Kidney tubule cell (primary cell): ENCODE results near the gene ABHD14A.
A peak's percentile ranks its signal among the peaks of the same experiment; 100 is the strongest.
"Not testable (repeated sequence)": the region's sequence is repeated elsewhere in the genome, so short reads cannot be mapped to it uniquely, and the experiment has no call there.

Experiments used
- DNase-seq: peaks from one replicate; pipeline ENCODE4 v3.0.0-alpha.2; 2018; ENCODE audit warnings: low spot score

The ABHD14A gene

DNA sequence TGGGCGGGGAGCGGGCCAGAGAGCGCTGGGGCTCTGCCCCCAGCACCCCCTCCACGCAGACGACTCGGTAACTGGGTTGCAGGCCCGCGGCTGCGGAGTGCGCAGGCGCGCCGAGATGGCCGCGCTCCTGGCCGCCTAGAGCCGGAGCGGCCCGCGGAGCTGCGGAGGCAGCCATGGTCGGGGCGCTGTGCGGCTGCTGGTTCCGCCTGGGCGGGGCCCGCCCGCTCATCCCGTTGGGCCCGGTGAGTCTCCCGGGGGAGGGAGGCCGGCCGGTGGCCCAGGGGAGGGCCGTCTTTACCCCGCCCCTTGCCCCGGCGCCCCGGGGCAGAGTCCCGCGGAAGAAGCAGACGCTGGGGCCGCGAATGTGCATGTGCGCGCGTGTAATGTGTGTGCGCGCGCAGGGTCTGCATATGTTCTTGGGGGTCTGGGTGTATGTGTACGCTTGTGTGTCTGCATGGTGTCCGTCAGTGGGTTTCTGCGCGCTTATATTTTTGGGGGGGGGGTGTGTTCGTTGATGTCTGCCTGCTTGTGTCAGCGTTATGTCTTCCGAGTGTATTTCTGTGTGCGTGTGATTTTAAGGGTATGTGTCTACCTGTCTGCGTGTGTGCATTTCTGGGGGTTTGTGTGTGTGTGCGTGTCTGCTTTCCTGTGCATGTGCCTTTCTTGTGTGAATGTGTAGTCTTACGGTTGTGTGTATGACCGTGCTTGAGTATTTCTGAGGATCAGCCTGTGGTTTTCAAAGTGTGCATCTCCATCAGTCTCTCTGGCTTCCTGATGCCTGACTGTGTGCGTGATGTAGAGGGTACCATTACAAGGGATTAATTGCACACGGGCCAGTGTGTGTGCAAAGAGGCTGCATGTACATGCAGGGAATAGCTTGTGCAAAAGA lies at the start of gene ABHD14A:
Gene ABHD14A (plus strand): TSS at position 102 of the 889 bp plus-strand sequence. CDS start 72 bp downstream, at position 174.
- DNase-seq, result peak; percentile 62

DNA sequence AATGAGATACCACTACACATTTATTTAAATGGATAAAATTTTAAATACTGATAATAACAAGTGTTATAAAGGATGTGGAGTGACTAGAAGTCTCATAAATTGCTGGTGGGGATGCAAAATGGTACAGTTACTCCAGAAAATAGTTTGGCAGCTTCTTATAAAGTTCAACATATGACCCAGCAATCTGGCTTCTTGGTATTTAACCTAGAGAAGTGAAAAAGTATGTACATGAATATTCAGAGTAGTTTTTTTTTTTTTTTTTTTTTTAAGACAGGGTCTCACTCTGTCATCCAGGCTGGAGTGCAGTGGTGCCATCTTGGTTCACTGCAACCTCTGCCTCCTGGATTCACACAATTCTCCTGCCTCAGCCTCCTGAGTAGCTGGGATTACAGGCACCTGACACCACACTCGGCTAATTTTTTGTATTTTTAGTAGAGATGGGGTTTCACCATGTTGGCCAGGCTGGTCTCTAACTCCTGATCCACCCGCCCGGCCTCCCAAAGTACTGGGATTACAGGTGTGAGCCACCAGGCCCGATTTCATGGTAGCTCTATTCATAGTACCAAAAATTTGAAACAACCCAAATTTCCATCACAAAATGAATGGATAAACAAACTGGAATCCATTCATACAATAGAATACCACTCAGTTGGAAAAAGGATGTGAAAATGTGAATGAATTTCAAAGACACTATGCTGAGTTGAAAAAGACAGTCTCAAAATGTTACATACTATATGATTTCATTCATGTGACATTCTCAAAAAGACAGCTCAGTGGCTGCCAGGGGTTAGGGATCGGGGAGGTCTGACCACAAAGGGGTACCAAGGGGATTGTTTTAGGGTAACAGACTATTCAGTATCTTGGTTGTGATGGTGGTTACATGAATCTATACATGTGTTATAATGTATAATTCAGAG lies 47.5 kb upstream of the ABHD14A start:
- DNase-seq, result no peak

DNA sequence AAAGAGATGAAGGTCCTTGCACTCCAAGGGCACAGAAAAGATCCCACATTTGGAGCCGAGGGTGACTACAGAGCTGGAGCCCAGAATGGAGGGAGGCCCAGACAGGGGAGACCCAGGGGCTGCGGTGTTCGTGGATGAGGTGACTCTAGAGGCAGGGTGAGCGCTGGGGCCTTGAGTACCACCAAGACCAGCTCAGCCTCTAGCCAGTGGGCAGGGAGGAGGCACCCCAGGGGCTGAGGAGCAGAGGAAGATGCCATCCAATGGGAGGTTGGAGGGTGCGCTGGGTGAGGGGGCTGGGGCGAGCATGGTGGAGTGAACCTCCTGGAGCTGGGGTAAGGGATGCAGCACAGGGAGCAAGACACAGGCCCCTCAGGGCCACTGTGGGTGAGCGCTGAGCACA lies 46.4 kb upstream of the ABHD14A start:
- no peak for DNase-seq

DNA sequence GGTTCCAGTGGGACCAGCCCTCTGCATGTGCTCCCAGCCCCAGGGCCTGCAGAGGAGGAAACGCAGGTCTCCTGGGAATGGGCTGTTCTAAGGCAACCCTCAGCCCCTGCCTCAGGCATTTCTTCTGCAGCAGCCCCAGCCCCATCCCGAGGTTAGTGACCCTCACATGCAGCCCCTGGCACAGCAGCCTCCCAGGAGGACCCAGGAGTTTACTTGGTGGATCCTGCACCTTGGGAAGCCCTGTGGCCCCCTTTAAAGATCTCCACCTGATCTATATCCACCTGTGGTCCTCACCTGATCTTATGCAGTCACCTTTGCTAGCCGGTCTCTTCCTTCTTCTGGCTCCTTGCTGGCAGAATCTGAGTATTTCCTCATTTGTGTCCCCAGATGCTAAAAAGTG lies 45.9 kb upstream of the ABHD14A start:
- DNase-seq, result not testable (repeated sequence)

DNA sequence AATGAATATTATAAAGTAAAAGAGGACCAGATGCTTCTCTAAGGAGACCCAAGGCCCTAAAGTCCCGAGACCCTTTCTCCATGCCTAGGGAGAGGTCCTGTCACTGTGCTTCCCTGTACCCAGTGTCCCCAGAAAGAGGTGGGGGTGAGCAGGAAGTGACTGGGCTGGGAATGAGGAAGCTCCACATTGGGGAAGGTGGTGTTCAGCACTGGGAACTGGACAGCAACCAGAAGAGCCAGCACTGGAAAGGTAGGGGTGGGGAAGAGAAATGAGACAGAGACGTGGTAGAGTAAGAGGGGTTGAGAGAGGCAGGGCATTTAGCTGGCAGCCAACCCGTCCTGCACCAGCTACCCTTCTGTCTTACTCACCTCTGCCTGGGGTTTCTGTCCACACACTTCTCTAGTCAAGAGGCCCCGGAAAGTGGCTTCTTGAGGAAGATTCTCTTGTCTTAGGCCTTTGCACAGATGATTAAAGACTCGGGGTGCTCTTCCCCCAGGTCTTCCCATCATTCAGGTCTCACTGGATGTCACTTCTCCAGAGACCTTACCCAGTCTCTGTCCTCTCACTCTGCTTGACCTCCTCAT lies 45.4 kb upstream of the ABHD14A start:
- DNase-seq, result peak; percentile 17

DNA sequence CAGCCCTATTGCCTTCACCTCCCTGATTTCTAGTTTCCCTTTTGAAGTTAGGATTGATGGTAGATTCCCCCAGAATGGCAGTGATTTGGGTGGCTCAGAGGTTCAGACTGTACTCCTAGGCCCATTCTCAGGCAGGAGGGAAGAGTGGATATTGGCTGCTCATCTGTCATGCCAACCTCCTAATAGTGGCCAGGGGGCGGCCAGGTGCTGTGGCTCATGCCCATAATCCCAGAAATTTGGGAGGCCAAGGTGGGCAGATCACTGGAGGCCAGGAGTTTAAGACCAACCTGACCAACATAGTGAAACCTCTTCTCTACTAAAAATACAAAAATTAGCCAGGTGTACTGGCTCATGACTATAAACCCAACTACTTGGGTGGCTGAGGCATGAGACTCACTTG lies 44.4 kb upstream of the ABHD14A start:
- DNase-seq, result no peak

DNA sequence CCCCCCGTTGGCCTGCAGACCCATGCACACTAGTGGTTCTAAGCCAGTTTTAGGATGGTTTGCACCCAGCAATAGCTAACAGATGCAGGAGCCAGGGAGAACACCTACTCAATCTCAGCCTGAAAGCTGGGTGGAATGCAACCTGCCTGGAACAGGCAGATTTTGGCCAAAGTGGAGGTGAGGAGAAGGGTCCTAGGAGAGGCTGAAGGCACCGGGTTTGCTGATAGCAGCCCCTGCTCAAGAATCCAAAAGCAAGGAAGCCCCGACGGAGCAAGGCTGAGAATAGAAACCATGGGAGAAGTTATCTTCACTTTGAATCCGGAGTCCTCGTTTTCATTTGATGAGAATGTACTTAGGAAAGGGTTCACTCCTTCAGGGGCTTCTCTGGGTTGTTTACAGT lies 43.1 kb upstream of the ABHD14A start:
- no peak for DNase-seq

DNA sequence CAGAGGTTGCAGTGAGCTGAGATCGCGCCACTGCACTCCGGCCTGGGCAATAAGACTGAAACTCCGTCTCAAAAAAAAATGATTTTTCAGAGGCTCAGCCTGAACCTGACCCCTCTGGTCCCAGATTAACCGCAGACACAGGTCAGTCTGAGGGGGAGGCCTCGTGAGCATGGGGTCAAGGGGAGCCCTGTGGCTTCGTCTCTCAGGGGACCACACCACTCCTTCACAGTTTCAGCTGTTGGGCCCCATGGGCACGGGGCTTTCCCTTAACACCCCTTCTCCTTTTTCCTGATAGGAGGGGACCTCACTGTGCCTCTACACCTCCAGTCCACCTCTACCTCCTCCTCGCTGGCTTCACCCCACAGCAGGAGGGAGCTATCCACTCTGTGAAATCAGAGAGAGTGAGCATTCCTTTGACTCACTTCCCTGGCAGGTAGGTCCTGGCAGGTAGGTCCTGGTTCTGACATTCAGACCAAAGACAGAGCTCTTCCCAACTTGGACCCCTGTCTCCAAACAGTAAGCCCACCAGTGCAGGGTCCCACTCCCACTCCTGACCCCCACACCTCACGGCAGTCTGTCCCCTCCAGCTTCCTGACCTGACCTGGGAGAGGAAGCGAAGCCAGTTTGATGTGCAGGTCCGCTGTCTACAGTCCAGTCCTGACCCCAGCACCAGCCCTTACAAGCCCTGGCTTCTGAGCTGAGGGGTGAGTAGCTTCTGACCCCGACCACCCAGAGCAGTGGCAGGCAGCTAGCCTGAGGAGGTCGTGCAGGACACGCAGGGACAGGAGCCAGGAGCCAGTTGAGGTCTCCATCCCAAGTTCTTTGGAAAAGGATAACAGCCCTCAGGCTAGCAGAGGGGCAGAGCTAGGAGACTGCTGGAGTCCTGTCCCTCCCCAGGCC lies 42.1 kb upstream of the ABHD14A start:
- DNase-seq, result no peak

DNA sequence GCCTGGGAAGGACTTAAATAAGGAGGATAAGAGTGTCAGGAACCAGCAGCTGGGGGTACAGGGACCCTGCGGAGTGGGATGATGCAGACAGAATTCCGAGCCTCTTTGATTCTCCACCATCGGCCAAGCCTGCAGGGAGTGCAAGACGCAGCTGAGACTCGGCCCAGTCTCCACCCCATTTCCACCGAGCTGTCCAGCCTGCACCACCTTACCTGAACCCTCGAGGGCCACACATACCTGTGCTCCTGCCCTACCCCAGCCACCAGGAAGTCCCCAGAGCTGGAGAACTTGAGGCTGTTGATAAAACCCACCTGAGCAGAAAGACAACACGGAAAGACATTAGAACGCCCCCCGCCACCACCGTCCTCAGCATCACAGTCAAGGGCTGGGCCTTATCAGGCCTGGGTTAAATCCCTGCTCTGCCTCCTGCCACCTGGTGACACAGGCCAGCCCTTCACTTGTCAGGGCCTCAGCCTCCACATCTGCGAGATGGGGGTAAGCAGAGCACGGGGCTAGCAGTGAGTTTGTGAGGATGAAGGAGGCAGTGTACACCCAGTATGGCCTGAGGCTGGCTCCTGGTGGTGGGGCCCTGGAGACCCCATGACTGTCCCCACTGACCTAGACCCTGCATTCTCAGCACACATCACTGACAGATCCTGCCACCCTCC lies 41.3 kb upstream of the ABHD14A start:
- DNase-seq, result no peak

DNA sequence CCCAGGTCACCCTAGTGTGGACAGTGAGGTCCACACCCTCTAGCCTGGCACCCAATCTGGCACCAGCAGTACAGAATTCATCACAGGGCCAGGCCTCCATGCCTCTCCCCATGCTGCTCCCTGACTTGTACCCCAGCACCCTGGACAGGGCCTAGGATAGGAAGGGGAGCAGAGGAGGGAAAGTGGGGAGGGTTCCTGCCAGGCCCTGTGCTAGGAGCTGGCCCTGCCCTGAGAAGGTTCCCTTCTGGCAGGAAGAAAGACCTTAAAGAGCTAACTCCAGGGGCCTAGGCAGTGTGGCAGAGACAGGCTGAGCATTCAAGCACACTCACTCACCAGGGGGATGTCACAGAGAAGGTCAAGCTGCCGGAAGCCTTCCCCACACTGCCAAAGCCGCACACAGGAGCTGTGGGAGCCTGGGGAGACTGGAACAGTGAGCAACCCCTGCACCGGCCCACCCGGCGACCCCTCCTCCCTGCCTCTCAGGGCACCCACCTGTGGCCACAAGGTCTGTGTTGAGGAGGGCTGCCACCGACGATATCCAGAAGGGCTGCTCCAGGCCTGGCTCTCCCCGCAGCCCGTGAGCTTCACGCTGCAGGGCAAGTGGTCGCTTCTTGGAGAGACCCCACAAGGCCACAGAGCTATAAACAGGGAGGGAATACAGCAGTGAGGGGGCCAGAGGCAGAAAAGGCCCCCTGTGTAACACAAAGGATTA lies 40.6 kb upstream of the ABHD14A start:
- no peak for DNase-seq

DNA sequence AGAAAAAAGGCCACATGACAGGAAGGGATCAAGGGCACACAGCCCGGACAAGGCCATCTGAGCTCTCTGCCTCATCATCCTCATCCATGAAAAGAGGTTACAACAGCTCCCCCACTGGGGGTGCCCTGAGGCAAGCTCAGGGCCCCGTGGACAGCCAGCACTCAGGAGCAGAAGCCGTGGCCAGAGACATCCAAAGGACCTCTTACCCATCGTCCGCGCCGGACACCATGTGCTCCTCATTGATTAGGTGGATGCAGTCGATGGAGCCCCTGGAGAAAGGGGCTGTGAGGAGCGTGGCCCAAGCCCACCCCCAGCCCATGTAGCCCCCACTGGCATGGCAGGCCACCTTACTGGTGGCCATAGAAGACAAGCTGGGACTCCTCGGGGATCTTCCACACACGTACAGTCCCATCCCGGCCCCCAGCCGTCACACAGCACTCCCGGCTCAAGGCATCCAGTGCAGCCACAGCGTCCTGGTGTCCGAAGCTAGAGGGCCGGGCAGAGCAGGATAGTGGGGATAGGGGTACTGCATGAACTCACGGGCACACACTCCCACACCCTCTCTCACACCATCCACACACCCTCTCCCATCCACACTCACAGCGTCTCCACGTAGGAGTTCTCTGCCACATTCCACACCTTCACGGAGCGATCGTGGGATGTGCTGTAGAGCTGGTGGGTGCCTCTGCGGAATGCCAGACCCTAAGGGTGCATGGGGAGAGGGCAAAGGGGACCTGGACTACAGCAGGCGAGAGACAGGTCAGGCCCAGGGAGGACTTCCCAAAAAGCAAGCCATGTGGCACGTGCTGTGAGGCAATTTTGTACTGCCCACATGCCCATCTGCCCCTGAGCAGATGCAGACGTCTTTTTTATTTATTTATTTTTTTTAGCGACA lies 39.6 kb upstream of the ABHD14A start:
- DNase-seq, result no peak

DNA sequence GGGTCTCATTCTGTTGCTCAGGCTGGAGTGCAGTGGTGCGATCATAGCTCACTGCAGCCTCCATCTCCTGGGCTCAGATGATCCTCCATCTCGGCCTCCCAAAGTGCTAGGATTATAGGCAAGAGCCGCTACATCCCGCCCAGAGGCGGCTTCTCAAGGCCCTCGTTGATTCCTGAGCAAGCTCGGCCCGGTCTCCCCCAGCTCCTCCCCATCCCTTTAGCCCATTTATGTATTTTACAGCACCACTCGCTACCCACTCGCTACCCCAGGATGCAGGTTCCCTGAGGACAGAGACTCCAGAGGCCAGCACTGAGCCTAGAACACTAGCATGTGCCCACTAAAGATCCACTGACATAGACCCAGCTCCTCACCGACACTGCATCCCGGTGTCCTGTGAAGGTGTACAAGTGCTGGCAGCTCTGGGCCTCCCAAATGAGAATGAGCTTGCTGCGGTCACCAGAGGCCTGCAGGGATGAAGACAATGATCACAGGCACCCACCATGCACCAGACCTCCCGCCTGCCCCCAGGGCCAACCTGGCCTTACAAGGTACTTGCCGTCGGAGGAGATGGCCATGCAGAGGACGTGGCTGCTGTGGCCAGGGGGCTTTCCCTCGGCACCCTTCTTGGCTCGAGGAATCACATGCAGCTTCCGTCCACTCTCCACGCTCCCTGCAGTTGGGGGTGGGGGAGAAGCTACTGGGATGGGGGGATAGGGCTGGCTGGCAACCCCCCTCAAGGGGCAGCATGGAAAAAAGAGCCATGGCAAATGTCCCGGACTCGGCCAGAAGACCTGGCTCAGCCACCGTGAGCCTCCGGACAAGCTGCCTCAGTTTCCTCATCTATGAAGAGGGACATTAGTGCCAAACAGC lies 38.7 kb upstream of the ABHD14A start:
- no peak for DNase-seq

DNA sequence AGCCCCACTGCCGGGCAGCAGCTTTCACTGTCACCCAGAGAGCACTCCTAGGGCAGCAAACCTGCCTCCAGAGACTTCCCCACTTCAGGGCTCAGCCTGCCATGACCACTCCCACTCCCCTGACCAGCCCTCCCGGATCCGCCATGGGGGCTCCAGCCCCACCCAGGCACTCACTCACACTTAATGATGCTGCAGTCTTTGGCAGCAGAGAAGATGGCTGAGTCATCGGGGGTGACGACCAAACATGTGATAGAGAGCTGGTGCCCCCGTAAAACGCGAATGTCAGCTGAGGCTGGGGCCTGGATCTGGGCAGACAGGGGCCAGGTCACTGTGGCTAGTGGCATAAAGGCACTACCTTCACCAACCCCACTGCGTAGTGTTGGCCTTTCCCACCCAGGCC lies 37.9 kb upstream of the ABHD14A start:
- DNase-seq, result no peak

DNA sequence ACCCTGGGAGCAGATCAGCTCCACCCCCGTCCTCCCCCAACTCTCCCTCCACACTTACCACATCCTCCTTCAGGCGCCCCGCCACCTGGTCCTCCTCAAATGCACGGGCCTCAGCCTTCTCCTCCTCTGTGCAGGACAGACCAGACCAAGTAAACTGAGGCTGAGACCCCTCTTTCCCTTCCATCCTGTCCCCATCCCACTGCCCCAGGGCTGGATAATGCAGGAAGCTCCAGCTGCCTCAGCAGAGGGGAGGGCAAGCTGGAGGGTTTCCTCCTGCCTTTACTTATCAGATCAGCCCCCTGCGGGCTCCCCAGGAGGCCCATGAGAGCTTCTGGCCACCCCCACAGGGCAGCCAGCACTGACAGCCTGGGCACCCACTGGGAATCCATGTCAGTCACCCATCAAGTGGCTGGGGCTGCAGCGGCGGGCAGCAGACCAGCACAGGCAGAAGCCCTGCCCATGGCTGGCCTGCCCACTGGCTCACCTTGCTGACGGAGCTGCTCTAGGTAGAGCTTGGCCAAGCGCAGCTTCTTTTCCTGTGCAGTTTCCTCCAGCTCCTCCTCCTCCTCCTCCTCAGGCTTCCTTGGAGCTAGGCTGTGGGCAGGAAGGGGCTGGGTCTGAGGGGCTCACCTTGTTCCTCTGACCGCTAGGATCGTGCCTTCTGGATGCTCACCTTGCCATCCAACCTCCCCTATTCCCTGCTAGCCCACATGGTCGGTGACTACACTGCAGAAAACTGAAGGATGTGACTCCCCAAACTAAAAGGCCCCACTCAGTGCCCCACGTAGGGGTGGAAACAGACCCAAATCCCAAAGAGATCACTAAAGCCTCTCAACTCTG lies 37.0 kb upstream of the ABHD14A start:
- DNase-seq, result no peak

DNA sequence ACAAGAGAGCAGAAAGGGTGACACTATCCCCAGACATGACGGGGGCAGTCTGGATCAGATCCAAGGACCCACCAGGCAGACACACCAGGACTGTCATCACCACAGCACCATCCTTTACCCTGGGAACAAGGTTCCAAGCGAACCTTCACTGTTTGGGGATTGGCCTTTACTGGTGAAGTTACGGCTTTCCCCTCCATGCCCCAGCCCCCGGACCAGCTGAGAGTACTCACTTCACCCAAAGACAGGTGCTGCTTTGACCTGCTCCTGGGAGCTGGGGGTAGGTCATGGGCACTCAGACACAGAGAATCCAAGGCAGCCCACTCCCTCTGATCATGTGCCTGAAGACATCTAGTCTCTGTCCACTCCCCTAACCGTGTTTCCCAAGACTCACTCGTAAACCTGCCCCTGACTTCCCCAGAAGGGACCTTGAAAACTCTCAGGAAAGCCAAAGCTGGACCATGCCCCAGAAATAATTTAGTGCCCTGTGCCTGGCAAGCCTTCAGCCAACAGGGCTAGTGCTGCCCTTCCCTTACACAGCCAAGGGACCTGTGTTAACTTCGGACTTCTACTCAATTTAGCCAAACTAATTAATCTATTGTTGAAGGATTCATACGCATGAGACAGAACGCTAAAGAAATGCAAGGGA lies 36.0 kb upstream of the ABHD14A start:
- DNase-seq, result no peak

DNA sequence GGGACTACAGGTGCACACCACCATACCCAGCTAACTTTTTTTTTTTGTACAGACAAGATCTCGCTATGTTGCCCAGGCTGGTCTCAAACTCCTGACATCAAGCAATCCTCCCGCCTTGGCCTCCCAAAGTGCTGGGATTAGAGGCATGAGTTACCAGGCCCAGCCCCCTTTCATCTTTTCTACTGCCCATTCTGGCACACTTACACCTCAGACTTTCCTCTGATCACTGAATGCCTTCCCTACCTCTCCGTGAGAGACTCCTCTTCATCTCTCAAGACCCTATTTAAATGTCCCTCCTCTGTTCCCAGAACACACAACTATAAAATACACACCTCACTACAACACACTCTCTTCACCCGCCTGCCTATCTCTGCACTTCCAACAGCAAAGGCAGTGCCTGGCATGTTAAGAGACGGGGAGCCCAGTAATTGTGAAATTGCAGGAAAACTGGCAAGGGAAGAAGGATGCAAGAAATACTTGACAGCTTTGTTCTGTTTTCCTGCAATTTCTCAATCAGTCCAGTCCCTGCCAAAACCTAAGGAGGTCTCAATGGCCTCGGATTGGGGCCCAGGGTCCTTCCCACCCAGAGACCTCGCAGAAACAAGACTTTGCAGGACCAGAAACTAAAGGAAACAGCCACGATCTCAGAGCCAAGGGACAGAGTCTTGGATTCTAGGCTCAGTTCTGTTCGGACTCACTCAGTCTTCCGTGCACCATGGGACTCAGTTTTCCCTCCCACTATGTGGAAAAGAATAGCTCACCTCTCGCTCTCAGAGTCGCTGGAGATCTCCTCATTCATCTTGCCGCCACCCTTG lies 34.0 kb upstream of the ABHD14A start:
- no peak for DNase-seq
